Nephron progenitor cell (in vitro differentiated cells): ENCODE data around the gene NXN.

ENCODE experiments used
- DNase-seq: peaks from one replicate; pipeline ENCODE4 v3.0.0; 2021
- H3K27ac Mint-ChIP-seq: 2 replicates; pipeline ENCODE4 v1.8.0; 2021; ENCODE audit warnings: mild to moderate bottlenecking, moderate library complexity, mixed read lengths
- H3K27me3 Mint-ChIP-seq: 2 replicates; pipeline ENCODE4 v1.8.0; 2021; ENCODE audit warnings: mild to moderate bottlenecking, low read depth, mixed read lengths; ENCODE audit not compliant: poor library complexity
- H3K36me3 Mint-ChIP-seq: 2 replicates; pipeline ENCODE4 v1.8.0; 2021; ENCODE audit warnings: low read depth, mixed read lengths
- H3K4me1 Mint-ChIP-seq: 2 replicates; pipeline ENCODE4 v1.8.0; 2021; ENCODE audit warnings: mixed read lengths
- H3K4me3 Mint-ChIP-seq: 2 replicates; pipeline ENCODE4 v1.8.0; 2021; ENCODE audit warnings: mild to moderate bottlenecking, moderate library complexity, mixed read lengths
- H3K9me3 Mint-ChIP-seq: 2 replicates; pipeline ENCODE4 v1.8.0; 2021; ENCODE audit warnings: mild to moderate bottlenecking, moderate library complexity, mixed read lengths
- TF ChIP-seq, protein P1 (sequence below): fragments of 200-600 bp; sonication (generic); IDR thresholded peaks from 2 replicates; pipeline ENCODE4 v1.5.0; 2021; ENCODE audit warnings: antibody characterized with exemption

The NXN gene

DNA sequence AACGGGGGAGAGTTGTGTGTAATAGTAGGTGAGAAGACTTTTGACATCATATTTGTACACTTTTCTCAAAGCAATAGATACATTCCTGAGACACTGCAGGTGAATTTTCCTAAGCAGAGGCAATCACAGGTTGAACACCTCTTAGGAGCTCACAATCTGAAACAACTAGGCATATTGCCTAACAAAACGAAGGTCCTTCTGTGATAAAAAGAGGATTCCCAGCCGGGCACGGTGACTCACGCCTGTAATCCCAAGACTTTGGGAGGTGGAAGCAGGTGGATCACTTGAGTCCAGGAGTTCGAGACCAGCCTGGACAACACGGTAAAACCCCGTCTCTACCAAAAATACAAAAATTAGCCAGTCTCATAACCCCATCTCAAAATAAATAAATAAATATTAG, 17.4 kb downstream of the NXN start:
- no peak for DNase-seq
- Mint-ChIP-seq H3K36me3 (peaks cover 23% of the 10 kb centered on the region), H3K9me3 (peaks cover 7% of the 10 kb centered on the region), H3K27me3 (peaks cover 4% of the 10 kb centered on the region), H3K4me1 (peaks cover 68% of the 10 kb centered on the region), H3K27ac (no peak overlapping the region), H3K4me3 (no peak overlapping the region)
- TF ChIP-seq, protein P1, sequence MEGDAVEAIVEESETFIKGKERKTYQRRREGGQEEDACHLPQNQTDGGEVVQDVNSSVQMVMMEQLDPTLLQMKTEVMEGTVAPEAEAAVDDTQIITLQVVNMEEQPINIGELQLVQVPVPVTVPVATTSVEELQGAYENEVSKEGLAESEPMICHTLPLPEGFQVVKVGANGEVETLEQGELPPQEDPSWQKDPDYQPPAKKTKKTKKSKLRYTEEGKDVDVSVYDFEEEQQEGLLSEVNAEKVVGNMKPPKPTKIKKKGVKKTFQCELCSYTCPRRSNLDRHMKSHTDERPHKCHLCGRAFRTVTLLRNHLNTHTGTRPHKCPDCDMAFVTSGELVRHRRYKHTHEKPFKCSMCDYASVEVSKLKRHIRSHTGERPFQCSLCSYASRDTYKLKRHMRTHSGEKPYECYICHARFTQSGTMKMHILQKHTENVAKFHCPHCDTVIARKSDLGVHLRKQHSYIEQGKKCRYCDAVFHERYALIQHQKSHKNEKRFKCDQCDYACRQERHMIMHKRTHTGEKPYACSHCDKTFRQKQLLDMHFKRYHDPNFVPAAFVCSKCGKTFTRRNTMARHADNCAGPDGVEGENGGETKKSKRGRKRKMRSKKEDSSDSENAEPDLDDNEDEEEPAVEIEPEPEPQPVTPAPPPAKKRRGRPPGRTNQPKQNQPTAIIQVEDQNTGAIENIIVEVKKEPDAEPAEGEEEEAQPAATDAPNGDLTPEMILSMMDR, result no peak

DNA sequence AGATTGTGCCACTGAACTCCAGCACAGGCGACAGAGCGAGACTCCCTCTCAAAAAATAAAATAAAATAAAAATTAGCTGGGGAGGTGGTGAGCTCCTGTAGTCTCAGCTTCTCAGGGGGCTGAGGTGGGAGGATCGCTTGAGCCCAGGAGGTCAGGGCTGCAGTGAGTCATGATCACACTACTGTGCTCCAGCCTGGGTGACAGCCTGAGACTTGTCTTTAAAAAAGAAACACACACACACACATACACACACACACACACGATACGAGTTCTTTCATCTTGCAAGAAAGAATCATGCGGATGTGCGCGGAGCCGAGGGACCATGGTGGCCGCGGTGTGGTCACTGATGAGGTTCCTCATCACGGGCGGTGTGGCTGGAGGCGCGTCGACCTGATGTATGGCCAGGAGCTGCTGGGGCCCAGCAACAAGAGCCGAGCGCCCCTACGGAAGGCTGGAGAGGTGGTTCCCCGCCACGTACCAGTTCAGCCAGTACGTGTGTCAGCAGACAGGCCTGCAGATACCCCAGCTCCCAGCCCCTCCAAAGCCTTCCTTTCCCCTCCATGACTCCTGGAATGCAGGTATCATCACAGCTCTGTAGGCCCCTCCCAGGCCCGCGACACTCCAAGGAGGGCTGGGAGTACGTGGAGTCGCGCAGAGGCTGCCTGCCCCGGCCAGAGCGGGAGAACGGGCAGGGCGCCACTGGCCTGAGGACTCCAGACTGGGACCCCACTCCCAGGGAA, 20.7 kb downstream of the NXN start:
- Mint-ChIP-seq H3K9me3 (peaks cover 7% of the 10 kb centered on the region), H3K27me3 (peaks cover 7% of the 10 kb centered on the region), H3K4me3 (no peak overlapping the region), H3K4me1 (peaks cover 66% of the 10 kb centered on the region), H3K36me3 (peaks cover 42% of the 10 kb centered on the region), H3K27ac (peak overlapping the region; percentile 82)
- DNase-seq, result no peak
- TF ChIP-seq, protein P1, result no peak

DNA sequence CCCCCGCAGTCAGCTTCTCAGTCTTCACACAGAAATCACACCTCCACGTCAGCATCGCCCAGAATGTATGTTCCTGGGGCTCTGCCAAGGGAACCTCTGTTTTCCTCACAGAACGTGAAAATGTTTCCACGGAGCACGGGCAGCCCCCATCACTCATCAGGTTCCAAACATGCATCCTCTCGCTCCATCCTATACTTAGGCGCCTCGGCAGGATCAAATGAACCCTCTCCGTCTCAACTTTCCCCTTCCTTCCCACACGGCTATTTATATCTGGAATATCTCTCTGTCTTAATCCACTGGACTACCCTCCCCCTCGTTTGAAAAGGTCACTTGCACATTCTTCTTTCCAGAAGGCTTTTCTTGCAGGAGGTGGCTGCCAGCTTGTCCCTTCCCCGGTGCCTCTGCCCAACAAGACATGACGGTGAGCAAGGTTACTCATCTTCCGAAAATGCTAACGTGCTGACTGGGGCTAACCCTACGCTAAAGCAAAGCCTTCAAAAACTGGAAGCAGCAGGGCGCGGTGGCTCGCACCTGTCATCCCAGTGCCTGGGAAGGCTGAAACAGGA, 21.6 kb downstream of the NXN start:
- Mint-ChIP-seq H3K36me3 (peaks cover 42% of the 10 kb centered on the region), H3K4me1 (peaks cover 59% of the 10 kb centered on the region), H3K4me3 (no peak overlapping the region), H3K27ac (peak overlapping the region; percentile 82), H3K9me3 (peaks cover 7% of the 10 kb centered on the region), H3K27me3 (peaks cover 3% of the 10 kb centered on the region)
- no peak for DNase-seq
- TF ChIP-seq, protein P1, result no peak

DNA sequence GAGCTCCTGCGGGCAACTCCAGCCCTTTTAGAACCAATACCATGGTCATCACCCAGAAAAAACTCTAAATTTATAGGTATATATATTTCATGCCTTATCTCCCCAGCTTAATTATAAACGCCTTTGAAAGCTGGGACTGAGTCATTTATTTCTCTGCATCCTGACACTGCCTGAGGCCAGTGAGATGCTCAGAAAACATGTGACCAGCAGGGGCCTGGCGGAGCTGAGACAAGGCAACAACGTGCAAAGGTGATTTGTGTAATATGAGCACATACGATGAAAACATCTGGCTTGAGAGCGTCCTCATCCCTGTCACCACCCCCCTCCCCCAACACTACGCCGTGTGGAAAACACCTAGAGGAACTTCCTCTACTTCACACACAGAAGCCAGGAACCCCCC, 22.7 kb downstream of the NXN start:
- peaks cover 42% of the 10 kb centered on the region for H3K36me3 Mint-ChIP-seq
- peaks cover 54% of the 10 kb centered on the region for H3K4me1 Mint-ChIP-seq
- H3K9me3 Mint-ChIP-seq, result peaks cover 7% of the 10 kb centered on the region
- TF ChIP-seq, protein P1, result no peak
- DNase-seq, result no peak
- H3K4me3 Mint-ChIP-seq, result no peak overlapping the region
- peaks cover 3% of the 10 kb centered on the region for H3K27me3 Mint-ChIP-seq
- H3K27ac Mint-ChIP-seq, result peak overlapping the region; percentile 81

DNA sequence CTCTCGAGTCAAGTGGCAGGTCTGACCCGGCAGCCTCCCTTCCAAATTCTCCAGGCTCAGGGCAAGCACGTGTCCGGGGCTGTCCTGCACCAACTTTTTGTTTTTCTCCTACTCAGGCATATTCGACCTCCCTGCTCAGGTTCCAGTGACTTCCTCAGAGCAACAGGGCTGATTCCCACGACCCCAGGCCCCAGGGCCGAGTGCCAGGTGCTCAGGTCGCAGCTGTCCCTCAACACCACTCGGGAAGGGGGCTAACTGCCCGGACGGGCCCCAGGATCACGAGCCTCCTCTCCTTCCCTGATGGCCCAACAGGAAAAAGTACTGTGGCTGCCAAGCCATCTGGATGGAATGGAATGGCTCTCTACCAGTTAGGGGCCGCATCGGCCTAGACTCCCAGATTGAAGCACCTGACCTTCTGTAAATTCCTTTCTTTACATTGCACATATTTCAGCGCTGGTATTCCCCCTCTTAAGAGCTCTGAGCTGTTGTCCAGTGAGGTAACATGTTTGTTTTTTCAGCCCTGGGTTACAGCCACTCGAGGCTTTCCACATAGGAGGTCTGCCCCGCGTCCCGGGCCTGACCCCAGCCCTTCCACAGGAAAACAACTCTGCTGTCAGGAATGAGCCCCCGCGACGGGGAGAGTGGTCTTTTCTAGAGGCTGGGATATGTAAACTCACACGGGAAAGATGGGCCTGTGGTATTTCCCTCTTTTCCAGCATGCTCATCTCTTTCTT, 25.0 kb downstream of the NXN start:
- peak; percentile 36 for DNase-seq
- Mint-ChIP-seq H3K36me3 (peaks cover 38% of the 10 kb centered on the region), H3K4me1 (peaks cover 69% of the 10 kb centered on the region), H3K4me3 (peak overlapping the region; percentile 20), H3K27me3 (peaks cover 3% of the 10 kb centered on the region), H3K9me3 (peaks cover 7% of the 10 kb centered on the region), H3K27ac (peak overlapping the region; percentile 97)
- TF ChIP-seq, protein P1, result no peak
